ENCODE results near the gene ARHGEF12.

Gene ARHGEF12

GRCh38 chr11:120343429-120343828 is 7.2 kb downstream of the ARHGEF12 start:
- peak; percentile 72 for DNase-seq (ENCODE audit: low spot score)

- peak; percentile 56 for DNase-seq (ENCODE audit: low spot score)
Observed at GRCh38 chr11:120344302-120345004, 8.2 kb downstream of the ARHGEF12 start.

- DNase-seq (ENCODE audit: low spot score): no peak
Observed at GRCh38 chr11:120346233-120346632, 10.0 kb downstream of the ARHGEF12 start.

GRCh38 chr11:120350637-120351036 is 14.4 kb downstream of the ARHGEF12 start:
- DNase-seq (ENCODE audit: low spot score): no peak

GRCh38 chr11:120352405-120352804 is 16.2 kb downstream of the ARHGEF12 start:
- DNase-seq (ENCODE audit: low spot score): no peak

GRCh38 chr11:120354068-120354467 is 17.9 kb downstream of the ARHGEF12 start:
- no peak for DNase-seq (ENCODE audit: low spot score)

GRCh38 chr11:120354779-120355178 is 18.6 kb downstream of the ARHGEF12 start:
- DNase-seq (ENCODE audit: low spot score): no peak

- no peak for DNase-seq (ENCODE audit: low spot score)
Observed at GRCh38 chr11:120357620-120358019, 21.4 kb downstream of the ARHGEF12 start.

GRCh38 chr11:120358729-120359128 is 22.5 kb downstream of the ARHGEF12 start:
- no peak for DNase-seq (ENCODE audit: low spot score)

GRCh38 chr11:120363436-120363835 is 27.2 kb downstream of the ARHGEF12 start:
- no peak for DNase-seq (ENCODE audit: low spot score)

- DNase-seq (ENCODE audit: low spot score): no peak
Observed at GRCh38 chr11:120365512-120365911, 29.3 kb downstream of the ARHGEF12 start.

- no peak for DNase-seq (ENCODE audit: low spot score)
Observed at GRCh38 chr11:120372296-120372695, 36.1 kb downstream of the ARHGEF12 start.

- DNase-seq (ENCODE audit: low spot score): no peak
Observed at GRCh38 chr11:120375076-120375475, 38.9 kb downstream of the ARHGEF12 start.

- no peak for DNase-seq (ENCODE audit: low spot score)
Observed at GRCh38 chr11:120376547-120377182, 40.5 kb downstream of the ARHGEF12 start.

- DNase-seq (ENCODE audit: low spot score): no peak
Observed at GRCh38 chr11:120378474-120378873, 42.3 kb downstream of the ARHGEF12 start.

- no peak for DNase-seq (ENCODE audit: low spot score)
Observed at GRCh38 chr11:120381401-120381800, 45.2 kb downstream of the ARHGEF12 start.

GRCh38 chr11:120383518-120384155 is 47.4 kb downstream of the ARHGEF12 start:
- DNase-seq (ENCODE audit: low spot score): no peak

GRCh38 chr11:120384476-120384875 is 48.3 kb downstream of the ARHGEF12 start:
- DNase-seq (ENCODE audit: low spot score): no peak

- peak; percentile 14 for DNase-seq (ENCODE audit: low spot score)
Observed at GRCh38 chr11:120385110-120385509, 48.9 kb downstream of the ARHGEF12 start.

GRCh38 chr11:120385655-120386054 is 49.4 kb downstream of the ARHGEF12 start:
- DNase-seq (ENCODE audit: low spot score): no peak

- DNase-seq (ENCODE audit: low spot score): no peak
Observed at GRCh38 chr11:120386318-120386717, 50.1 kb downstream of the ARHGEF12 start.

- no peak for DNase-seq (ENCODE audit: low spot score)
Observed at GRCh38 chr11:120386774-120387371, 50.7 kb downstream of the ARHGEF12 start.

- no peak for DNase-seq (ENCODE audit: low spot score)
Observed at GRCh38 chr11:120388261-120388660, 52.0 kb downstream of the ARHGEF12 start.
